Subcutaneous adipose tissue (tissue), 4 donors: ENCODE measurements around the gene FAM227A. TPM values are rescaled to one million over a fixed set of nuclear protein-coding genes. Genes with fewer than 3 reads are reported as not detected.

ENCODE experiments used
- CTCF ChIP-seq: fragments of 450-650 bp; IDR thresholded peaks from one replicate; pipeline ENCODE4 v1.5.1; 2016; ENCODE audit warnings: low read depth, mild to moderate bottlenecking, control low read depth, antibody characterized with exemption, moderate library complexity
- total RNA-seq, 4 donors: library from RNA; depleted of rRNA; stranded (reverse); fragments of >200 nt; gene quantifications; one replicate each; pipeline ENCODE4 v1.1.0, GENCODE V29; 2016

The FAM227A gene
- total RNA-seq, 4 donors from 2014 or later = 0.88 to 1.9 TPM; not detected in 2

- no peak for TF ChIP-seq CTCF
Observed at GRCh38 chr22:38638216-38638615, 18.0 kb downstream of the FAM227A start.

- TF ChIP-seq CTCF = no peak
Observed at GRCh38 chr22:38632528-38632927, 23.7 kb downstream of the FAM227A start.

DNA sequence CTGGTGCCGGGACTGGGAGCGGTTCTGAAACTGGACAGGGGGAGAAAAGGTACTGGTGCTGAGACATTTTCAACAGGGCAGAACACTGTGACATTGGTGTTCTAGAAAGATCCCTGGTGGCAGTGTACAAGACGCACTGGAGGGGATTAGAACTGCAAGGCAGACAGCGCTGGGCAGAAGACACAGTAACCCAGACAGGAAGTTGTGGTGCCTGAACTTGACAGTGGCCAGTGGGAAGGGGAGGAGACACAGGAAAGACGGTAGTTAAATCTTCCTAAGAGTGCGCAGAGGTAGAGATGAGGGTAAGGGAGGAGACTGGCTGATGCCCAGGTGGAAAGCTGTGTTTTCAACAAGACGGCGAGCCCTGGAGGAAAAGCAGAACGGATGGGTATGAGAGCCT lies 24.5 kb downstream of the FAM227A start:
- no peak for TF ChIP-seq CTCF

DNA sequence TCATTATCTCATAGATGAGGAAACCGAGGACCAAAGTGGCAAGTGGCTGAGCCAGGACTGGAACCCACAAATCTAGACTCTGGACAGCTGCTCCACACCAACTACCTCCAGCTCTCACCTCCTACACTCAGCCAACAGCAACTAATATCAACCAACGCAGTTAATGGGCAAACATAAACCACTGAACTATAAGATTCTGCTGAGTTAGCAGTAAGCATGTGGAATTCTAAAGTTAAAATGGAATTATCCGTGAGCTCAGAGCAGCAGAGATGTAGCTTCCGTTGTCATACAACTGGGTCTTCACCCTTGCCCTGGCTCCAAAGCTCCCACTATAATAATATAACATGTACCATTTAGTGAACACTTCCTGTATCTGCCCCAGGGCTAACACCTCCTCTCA lies 27.1 kb downstream of the FAM227A start:
- no peak for TF ChIP-seq CTCF

- TF ChIP-seq CTCF = no peak
Observed at GRCh38 chr22:38628444-38628843, 27.7 kb downstream of the FAM227A start.

- TF ChIP-seq CTCF = no peak
Observed at GRCh38 chr22:38623351-38623750, 32.8 kb downstream of the FAM227A start.

DNA sequence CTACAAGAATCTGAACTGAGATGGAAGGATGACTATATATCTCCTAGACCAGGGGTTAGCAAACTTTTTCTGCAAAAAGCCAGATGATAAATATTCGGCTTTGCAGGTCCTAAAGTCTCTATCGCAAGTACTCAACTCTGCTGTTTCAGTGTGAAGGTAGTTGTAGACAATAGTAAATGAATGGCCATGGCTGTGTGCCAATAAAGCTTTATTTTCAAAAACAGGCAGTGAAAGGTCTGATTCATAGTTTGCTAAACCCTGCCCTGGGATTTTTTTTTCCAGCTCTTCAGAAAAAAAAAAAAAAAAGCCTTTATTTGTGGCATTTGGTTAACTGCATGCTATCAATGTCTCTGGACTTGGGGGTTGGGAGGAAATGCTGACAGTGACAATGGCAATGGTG lies 37.5 kb downstream of the FAM227A start:
- no peak for TF ChIP-seq CTCF

DNA sequence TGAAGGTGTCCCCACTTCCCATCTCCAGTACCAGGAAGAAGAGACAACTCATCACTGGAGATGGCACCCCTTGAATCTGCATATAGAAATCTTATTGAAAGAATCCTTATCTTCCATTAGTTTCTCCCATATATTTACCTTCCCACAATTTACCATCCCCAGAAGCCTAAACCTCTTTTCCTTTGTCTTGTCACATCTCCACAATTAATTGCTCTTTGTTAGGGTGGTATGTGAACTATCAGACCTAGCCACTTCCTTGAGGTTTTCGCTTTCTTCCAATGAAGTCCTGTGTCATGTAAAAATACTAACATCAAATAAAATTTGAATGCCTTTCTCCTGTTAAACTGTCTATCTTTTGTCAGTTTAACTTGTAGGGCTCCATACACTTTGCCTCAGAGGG lies 37.9 kb downstream of the FAM227A start:
- TF ChIP-seq CTCF = no peak
